Stromal cell of bone marrow (primary cell): ENCODE results near the gene RNF4.
A peak's percentile ranks its signal among the peaks of the same experiment; 100 is the strongest.
"Not testable (repeated sequence)": the region's sequence is repeated elsewhere in the genome, so short reads cannot be mapped to it uniquely, and the experiment has no call there.

ENCODE experiments used
- DNase-seq: peaks from one replicate; pipeline ENCODE4 v3.0.0-alpha.2; 2012; ENCODE audit warnings: low read depth

Gene RNF4

GRCh38 chr4:2534904-2535375, 66.0 kb downstream of the RNF4 start:
- DNase-seq, result no peak

- DNase-seq, result peak; percentile 9
Measured at GRCh38 chr4:2535376-2536192, 66.7 kb downstream of the RNF4 start.

- peak; percentile 98 for DNase-seq
Measured at GRCh38 chr4:2536193-2537010, 67.5 kb downstream of the RNF4 start, which contains the start of gene FAM193A. TSS of gene FAM193A (plus strand) at chr4:2536647. CDS start at chr4:2536916, 269 bp downstream.

- peak; percentile 13 for DNase-seq
Measured at GRCh38 chr4:2537011-2537830, 68.3 kb downstream of the RNF4 start.

GRCh38 chr4:2543580-2544191, 74.8 kb downstream of the RNF4 start:
- not testable (repeated sequence) for DNase-seq

- no peak for DNase-seq
Measured at GRCh38 chr4:2545321-2546013, 76.6 kb downstream of the RNF4 start.

- DNase-seq, result no peak
Measured at GRCh38 chr4:2546286-2546823, 77.4 kb downstream of the RNF4 start.

- not testable (repeated sequence) for DNase-seq
Measured at GRCh38 chr4:2546961-2547691, 78.2 kb downstream of the RNF4 start.

GRCh38 chr4:2551118-2551517, 82.2 kb downstream of the RNF4 start:
- no peak for DNase-seq

GRCh38 chr4:2552806-2553205, 83.9 kb downstream of the RNF4 start:
- DNase-seq, result no peak

GRCh38 chr4:2558301-2558700, 89.4 kb downstream of the RNF4 start:
- no peak for DNase-seq

- DNase-seq, result no peak
Measured at GRCh38 chr4:2560167-2560566, 91.3 kb downstream of the RNF4 start.
